ENCODE measurements around the gene ZNF774.

DNA sequence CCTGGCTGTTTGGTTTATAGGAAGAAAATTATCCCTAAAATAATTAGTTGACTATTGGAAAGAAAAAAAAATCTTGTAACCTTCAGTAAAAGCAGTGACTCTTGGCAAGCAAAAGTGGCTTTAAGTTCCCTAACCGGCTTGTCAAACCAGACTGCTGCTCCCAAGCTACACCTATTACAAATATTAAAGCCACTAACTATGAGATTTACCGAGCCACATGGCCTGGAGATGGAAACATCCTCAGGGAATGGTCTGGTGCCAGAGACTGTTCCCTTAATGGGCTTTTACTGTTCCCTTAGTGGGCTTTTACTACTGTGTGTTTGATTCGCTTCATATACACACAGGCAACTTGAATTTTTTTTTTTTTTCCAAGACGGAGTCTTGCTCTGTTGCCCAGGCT, 35.9 kb upstream of the ZNF774 start:
- TF ChIP-seq, protein P1, sequence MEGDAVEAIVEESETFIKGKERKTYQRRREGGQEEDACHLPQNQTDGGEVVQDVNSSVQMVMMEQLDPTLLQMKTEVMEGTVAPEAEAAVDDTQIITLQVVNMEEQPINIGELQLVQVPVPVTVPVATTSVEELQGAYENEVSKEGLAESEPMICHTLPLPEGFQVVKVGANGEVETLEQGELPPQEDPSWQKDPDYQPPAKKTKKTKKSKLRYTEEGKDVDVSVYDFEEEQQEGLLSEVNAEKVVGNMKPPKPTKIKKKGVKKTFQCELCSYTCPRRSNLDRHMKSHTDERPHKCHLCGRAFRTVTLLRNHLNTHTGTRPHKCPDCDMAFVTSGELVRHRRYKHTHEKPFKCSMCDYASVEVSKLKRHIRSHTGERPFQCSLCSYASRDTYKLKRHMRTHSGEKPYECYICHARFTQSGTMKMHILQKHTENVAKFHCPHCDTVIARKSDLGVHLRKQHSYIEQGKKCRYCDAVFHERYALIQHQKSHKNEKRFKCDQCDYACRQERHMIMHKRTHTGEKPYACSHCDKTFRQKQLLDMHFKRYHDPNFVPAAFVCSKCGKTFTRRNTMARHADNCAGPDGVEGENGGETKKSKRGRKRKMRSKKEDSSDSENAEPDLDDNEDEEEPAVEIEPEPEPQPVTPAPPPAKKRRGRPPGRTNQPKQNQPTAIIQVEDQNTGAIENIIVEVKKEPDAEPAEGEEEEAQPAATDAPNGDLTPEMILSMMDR (IDR thresholded peaks at IDR 0.05; ENCODE audit: borderline replicate concordance, extremely low read depth, low read length, poor library complexity, severe bottlenecking): no peak
- no peak for TF ChIP-seq EZH2 (IDR thresholded peaks at IDR 0.05; ENCODE audit: borderline replicate concordance, low read depth, low read length, severe bottlenecking)

Measured in DND-41 (cell line).